ENCODE measurements around the gene ITGAE.
A peak's percentile ranks its signal among the peaks of the same experiment; 100 is the strongest.

Gene ITGAE

GRCh38 chr17:3727041-3727440 is 73.9 kb downstream of the ITGAE start:
- Histone ChIP-seq H4K8ac (ENCODE audit: low read depth, low read length) (no peak overlapping the region), H3K27me3 (ENCODE audit: insufficient read depth, low read length, poor library complexity) (no peaks in the 10 kb centered on the region), H2BK5ac (ENCODE audit: low read length) (no peak overlapping the region), H2AK5ac (ENCODE audit: low read length) (no peak overlapping the region), H3K9ac (ENCODE audit: low read length) (no peak overlapping the region), H3K4me3 (ENCODE audit: low read length) (no peak overlapping the region), H3K4ac (ENCODE audit: low read depth, low read length) (no peak overlapping the region), H2BK120ac (ENCODE audit: low read depth, low read length) (no peak overlapping the region), H3K79me2 (ENCODE audit: control insufficient read depth, insufficient read depth, low read length) (peaks cover 27% of the 10 kb centered on the region), H3K4me2 (ENCODE audit: low read length) (no peak overlapping the region), H3K4me1 (ENCODE audit: control insufficient read depth, low read depth, low read length) (peaks cover 3% of the 10 kb centered on the region), H3K36me3 (ENCODE audit: control insufficient read depth, insufficient read depth, low read length) (peaks cover 11% of the 10 kb centered on the region), H3K79me1 (ENCODE audit: low read length) (peaks cover 20% of the 10 kb centered on the region), H4K5ac (ENCODE audit: low read length) (no peak overlapping the region), H3K56ac (ENCODE audit: low read length) (no peak overlapping the region), H3K27ac (ENCODE audit: low read depth, low read length) (no peak overlapping the region), H3K23ac (ENCODE audit: low read length) (no peak overlapping the region), H3K18ac (ENCODE audit: low read length) (no peak overlapping the region), H2BK15ac (replicated peaks; ENCODE audit: low read depth) (no peak overlapping the region)
- DNase-seq = no peak
- no CpG with 5 or more reads among the region's 2 CpGs for WGBS (ENCODE audit: extremely low coverage, insufficient coverage, low lambda C conversion rate)

- H4K8ac ChIP-seq (ENCODE audit: low read depth, low read length) = no peak overlapping the region
- no peak overlapping the region for H3K23ac ChIP-seq (ENCODE audit: low read length)
- H2BK5ac ChIP-seq (ENCODE audit: low read length) = no peak overlapping the region
- peaks cover 27% of the 10 kb centered on the region for H3K79me2 ChIP-seq (ENCODE audit: control insufficient read depth, insufficient read depth, low read length)
- H3K4ac ChIP-seq (ENCODE audit: low read depth, low read length) = no peak overlapping the region
- H3K4me1 ChIP-seq (ENCODE audit: control insufficient read depth, low read depth, low read length) = no peaks in the 10 kb centered on the region
- H2BK120ac ChIP-seq (ENCODE audit: low read depth, low read length) = no peak overlapping the region
- peak; percentile 48 for DNase-seq
- peak overlapping the region; percentile 87 for H3K9ac ChIP-seq (ENCODE audit: low read length)
- peaks cover 11% of the 10 kb centered on the region for H3K36me3 ChIP-seq (ENCODE audit: control insufficient read depth, insufficient read depth, low read length)
- peak overlapping the region; percentile 47 for H3K4me3 ChIP-seq (ENCODE audit: low read length)
- H2AK5ac ChIP-seq (ENCODE audit: low read length) = no peak overlapping the region
- no peaks in the 10 kb centered on the region for H3K27me3 ChIP-seq (ENCODE audit: insufficient read depth, low read length, poor library complexity)
- no peak overlapping the region for H2BK15ac ChIP-seq (replicated peaks; ENCODE audit: low read depth)
- H4K5ac ChIP-seq (ENCODE audit: low read length) = no peak overlapping the region
- WGBS (ENCODE audit: extremely low coverage, insufficient coverage, low lambda C conversion rate) = no CpG with 5 or more reads among the region's 27 CpGs
- no peak overlapping the region for H3K18ac ChIP-seq (ENCODE audit: low read length)
- no peak overlapping the region for H3K27ac ChIP-seq (ENCODE audit: low read depth, low read length)
- H3K4me2 ChIP-seq (ENCODE audit: low read length) = peak overlapping the region; percentile 66
- peak overlapping the region; percentile 87 for H3K56ac ChIP-seq (ENCODE audit: low read length)
- H3K79me1 ChIP-seq (ENCODE audit: low read length) = peaks cover 20% of the 10 kb centered on the region
Observed at GRCh38 chr17:3724378-3725077, 76.5 kb downstream of the ITGAE start.

- Histone ChIP-seq H2BK5ac (ENCODE audit: low read length) (peak within 1 kb of the TSS; percentile 87), H3K36me3 (ENCODE audit: control insufficient read depth, insufficient read depth, low read length) (peaks cover 11% of the 10 kb centered on the region), H3K18ac (ENCODE audit: low read length) (peak within 1 kb of the TSS; percentile 46), H2AK5ac (ENCODE audit: low read length) (no peak within 1 kb of the TSS), H4K5ac (ENCODE audit: low read length) (no peak within 1 kb of the TSS), H3K4me3 (ENCODE audit: low read length) (peak within 1 kb of the TSS; percentile 92), H3K4me1 (ENCODE audit: control insufficient read depth, low read depth, low read length) (no peaks in the 10 kb centered on the region), H2BK15ac (replicated peaks; ENCODE audit: low read depth) (no peak within 1 kb of the TSS), H3K56ac (ENCODE audit: low read length) (peak within 1 kb of the TSS; percentile 100), H3K4ac (ENCODE audit: low read depth, low read length) (no peak within 1 kb of the TSS), H2BK120ac (ENCODE audit: low read depth, low read length) (no peak within 1 kb of the TSS), H3K23ac (ENCODE audit: low read length) (peak within 1 kb of the TSS; percentile 95), H3K4me2 (ENCODE audit: low read length) (peak within 1 kb of the TSS; percentile 66), H3K9ac (ENCODE audit: low read length) (peak within 1 kb of the TSS; percentile 96), H3K79me2 (ENCODE audit: control insufficient read depth, insufficient read depth, low read length) (peaks cover 27% of the 10 kb centered on the region), H3K27me3 (ENCODE audit: insufficient read depth, low read length, poor library complexity) (no peaks in the 10 kb centered on the region), H3K27ac (ENCODE audit: low read depth, low read length) (peak within 1 kb of the TSS; percentile 57), H4K8ac (ENCODE audit: low read depth, low read length) (peak within 1 kb of the TSS; percentile 91), H3K79me1 (ENCODE audit: low read length) (peaks cover 20% of the 10 kb centered on the region)
- WGBS (ENCODE audit: extremely low coverage, insufficient coverage, low lambda C conversion rate) = no CpG with 5 or more reads among the region's 98 CpGs
- peak; percentile 93 for DNase-seq
Observed at GRCh38 chr17:3723556-3724377, 77.2 kb downstream of the ITGAE start, which contains the start of gene HASPIN. TSS of gene HASPIN (plus strand) at chr17:3723903. CDS start at chr17:3723936, 33 bp downstream.

DNA sequence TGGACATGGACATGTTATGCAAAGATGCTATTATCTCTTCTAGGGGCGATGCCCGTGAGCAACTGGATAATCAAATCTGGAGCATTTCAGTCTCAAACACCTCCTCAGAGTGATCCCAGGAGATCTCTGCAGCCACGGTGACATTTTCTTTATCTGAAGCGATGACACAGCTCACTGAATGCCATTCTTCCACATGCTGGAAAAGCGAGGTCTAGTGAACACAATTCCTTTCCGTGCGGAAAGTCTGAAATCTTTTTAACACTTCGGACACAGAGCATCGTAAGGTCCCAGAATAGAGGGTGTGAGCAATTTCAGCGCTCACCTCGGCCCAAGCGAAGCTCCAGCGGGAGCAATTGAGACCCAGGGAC is 77.8 kb downstream of the ITGAE start:
- H3K4me3 ChIP-seq (ENCODE audit: low read length) = peak overlapping the region; percentile 92
- no peak overlapping the region for H4K5ac ChIP-seq (ENCODE audit: low read length)
- H2AK5ac ChIP-seq (ENCODE audit: low read length) = no peak overlapping the region
- peaks cover 27% of the 10 kb centered on the region for H3K79me2 ChIP-seq (ENCODE audit: control insufficient read depth, insufficient read depth, low read length)
- H3K4me1 ChIP-seq (ENCODE audit: control insufficient read depth, low read depth, low read length) = no peaks in the 10 kb centered on the region
- no peaks in the 10 kb centered on the region for H3K27me3 ChIP-seq (ENCODE audit: insufficient read depth, low read length, poor library complexity)
- H4K8ac ChIP-seq (ENCODE audit: low read depth, low read length) = no peak overlapping the region
- no CpG with 5 or more reads among the region's 13 CpGs for WGBS (ENCODE audit: extremely low coverage, insufficient coverage, low lambda C conversion rate)
- H2BK5ac ChIP-seq (ENCODE audit: low read length) = no peak overlapping the region
- H3K79me1 ChIP-seq (ENCODE audit: low read length) = peaks cover 20% of the 10 kb centered on the region
- H3K18ac ChIP-seq (ENCODE audit: low read length) = peak overlapping the region; percentile 19
- H3K36me3 ChIP-seq (ENCODE audit: control insufficient read depth, insufficient read depth, low read length) = peaks cover 11% of the 10 kb centered on the region
- no peak overlapping the region for H3K23ac ChIP-seq (ENCODE audit: low read length)
- H3K4ac ChIP-seq (ENCODE audit: low read depth, low read length) = no peak overlapping the region
- H3K4me2 ChIP-seq (ENCODE audit: low read length) = peak overlapping the region; percentile 37
- DNase-seq = no peak
- H2BK15ac ChIP-seq (replicated peaks; ENCODE audit: low read depth) = no peak overlapping the region
- no peak overlapping the region for H2BK120ac ChIP-seq (ENCODE audit: low read depth, low read length)
- H3K56ac ChIP-seq (ENCODE audit: low read length) = peak overlapping the region; percentile 100
- H3K9ac ChIP-seq (ENCODE audit: low read length) = peak overlapping the region; percentile 96
- no peak overlapping the region for H3K27ac ChIP-seq (ENCODE audit: low read depth, low read length)

DNA sequence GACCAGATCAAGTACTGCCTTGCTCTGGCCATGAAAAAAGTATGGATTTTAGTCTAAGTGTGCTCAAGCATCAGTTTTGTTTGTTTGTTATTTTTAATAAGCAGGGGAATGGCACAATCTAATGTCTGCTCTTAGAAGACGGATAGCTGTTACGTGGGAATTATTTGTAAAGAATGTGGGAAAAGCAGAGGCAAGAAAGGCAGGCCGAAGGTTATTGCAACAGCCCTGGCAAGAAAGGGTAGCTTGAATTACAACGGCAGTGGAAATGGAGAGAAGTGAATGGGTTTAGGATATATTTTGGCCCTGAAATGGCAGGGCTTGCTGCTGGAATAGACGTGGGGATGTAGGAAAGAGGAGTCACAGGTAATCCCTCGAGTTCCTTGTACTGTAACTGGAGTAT is 78.3 kb downstream of the ITGAE start:
- H3K27me3 ChIP-seq (ENCODE audit: insufficient read depth, low read length, poor library complexity) = no peaks in the 10 kb centered on the region
- H3K4ac ChIP-seq (ENCODE audit: low read depth, low read length) = no peak overlapping the region
- H4K5ac ChIP-seq (ENCODE audit: low read length) = no peak overlapping the region
- no peak overlapping the region for H3K23ac ChIP-seq (ENCODE audit: low read length)
- H2BK120ac ChIP-seq (ENCODE audit: low read depth, low read length) = no peak overlapping the region
- H3K4me3 ChIP-seq (ENCODE audit: low read length) = peak overlapping the region; percentile 92
- no peak overlapping the region for H2BK15ac ChIP-seq (replicated peaks; ENCODE audit: low read depth)
- peaks cover 27% of the 10 kb centered on the region for H3K79me2 ChIP-seq (ENCODE audit: control insufficient read depth, insufficient read depth, low read length)
- peak overlapping the region; percentile 96 for H3K9ac ChIP-seq (ENCODE audit: low read length)
- DNase-seq = no peak
- no peak overlapping the region for H4K8ac ChIP-seq (ENCODE audit: low read depth, low read length)
- H3K56ac ChIP-seq (ENCODE audit: low read length) = peak overlapping the region; percentile 100
- no peak overlapping the region for H3K27ac ChIP-seq (ENCODE audit: low read depth, low read length)
- peaks cover 8% of the 10 kb centered on the region for H3K36me3 ChIP-seq (ENCODE audit: control insufficient read depth, insufficient read depth, low read length)
- H3K4me2 ChIP-seq (ENCODE audit: low read length) = peak overlapping the region; percentile 37
- H2AK5ac ChIP-seq (ENCODE audit: low read length) = no peak overlapping the region
- no CpG with 5 or more reads among the region's 6 CpGs for WGBS (ENCODE audit: extremely low coverage, insufficient coverage, low lambda C conversion rate)
- H2BK5ac ChIP-seq (ENCODE audit: low read length) = no peak overlapping the region
- H3K79me1 ChIP-seq (ENCODE audit: low read length) = peaks cover 17% of the 10 kb centered on the region
- no peaks in the 10 kb centered on the region for H3K4me1 ChIP-seq (ENCODE audit: control insufficient read depth, low read depth, low read length)
- H3K18ac ChIP-seq (ENCODE audit: low read length) = no peak overlapping the region
